DMS79 (cell line): Measurements from ENCODE around the gene MDH1B.

Source experiments
- DNase-seq: peaks from one replicate; lab custom pipeline; 2025; lab: John Stamatoyannopoulos, UW

Gene MDH1B

GRCh38 chr2:206693399-206694137 lies 71.6 kb downstream of the MDH1B start:
- DNase-seq: peak; percentile 80

GRCh38 chr2:206692971-206693370 lies 72.2 kb downstream of the MDH1B start:
- peak; percentile 3 for DNase-seq

- DNase-seq: no peak
These were observed 76.1 kb downstream of the MDH1B start for GRCh38 chr2:206688990-206689389.

- DNase-seq: no peak
These were observed 76.7 kb downstream of the MDH1B start for GRCh38 chr2:206688453-206688852.
